Measurements from ENCODE around the gene ARFGEF3.

ARFGEF3 gene

DNA sequence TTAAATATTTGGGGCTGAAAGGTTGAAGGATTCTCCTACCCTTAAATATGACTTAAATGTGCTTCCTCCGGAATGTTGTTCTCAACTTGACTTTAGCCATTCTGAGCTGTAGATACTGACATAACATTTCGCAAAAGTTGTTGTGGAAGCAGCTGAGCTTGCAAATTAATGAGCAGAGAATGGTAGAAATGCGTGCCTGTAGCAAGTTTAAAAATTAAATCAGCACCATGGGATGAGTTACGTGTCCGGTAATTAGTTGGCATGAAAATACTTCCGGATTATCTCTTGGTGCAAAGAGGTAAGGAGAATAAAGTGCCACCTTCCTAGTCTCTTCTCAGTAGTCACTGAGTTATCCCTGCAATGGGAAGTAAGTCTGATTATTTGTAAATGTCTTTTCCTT is 80.2 kb downstream of the ARFGEF3 start:
- DNase-seq = no peak

DNA sequence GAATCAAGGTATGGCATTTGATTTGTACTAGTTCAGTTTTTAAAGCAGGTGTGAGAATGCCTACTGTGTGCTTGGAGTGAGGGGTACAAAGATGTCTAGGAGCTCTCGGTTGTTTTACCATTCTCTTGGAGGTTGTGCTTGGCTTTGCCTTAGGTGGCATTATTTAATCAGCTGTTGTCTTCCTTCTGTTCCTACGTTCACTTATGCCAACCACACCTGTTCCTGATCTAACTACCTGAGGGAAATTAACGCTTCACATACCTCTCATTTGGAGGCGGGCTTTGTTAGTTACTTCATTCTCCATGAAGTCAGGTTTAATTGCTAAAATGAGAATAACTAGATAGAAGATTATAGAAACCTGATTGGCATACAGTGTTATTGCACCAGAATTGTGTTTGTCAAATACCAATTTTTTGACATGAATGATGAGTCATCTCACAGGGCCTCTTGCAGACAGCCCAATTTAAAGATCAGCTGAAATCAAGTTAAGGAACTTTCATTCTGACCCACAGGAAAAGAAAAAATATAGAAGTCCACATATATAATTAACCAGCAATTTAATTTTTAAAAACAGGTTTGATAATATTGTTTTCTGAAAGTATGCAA is 81.4 kb downstream of the ARFGEF3 start:
- DNase-seq = no peak

DNA sequence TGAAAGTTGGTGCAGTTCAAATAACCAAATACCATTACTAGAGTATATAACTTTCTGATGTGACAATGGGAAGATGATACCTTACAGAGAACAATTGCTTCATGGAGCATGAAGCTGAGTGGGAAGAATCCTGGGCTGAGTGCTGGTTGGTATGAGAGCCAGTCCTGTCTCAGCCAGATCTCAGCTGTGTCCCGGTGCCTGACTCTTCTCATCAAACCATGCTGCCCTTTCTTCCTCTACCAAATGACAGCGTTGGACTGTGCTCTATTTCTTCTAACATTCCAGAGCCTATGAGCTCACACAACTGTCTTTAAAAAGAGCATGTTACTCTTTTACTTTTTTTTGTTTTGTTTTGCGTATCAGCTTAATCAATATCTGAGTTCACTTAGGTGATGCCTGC is 84.0 kb downstream of the ARFGEF3 start:
- no peak for DNase-seq

DNA sequence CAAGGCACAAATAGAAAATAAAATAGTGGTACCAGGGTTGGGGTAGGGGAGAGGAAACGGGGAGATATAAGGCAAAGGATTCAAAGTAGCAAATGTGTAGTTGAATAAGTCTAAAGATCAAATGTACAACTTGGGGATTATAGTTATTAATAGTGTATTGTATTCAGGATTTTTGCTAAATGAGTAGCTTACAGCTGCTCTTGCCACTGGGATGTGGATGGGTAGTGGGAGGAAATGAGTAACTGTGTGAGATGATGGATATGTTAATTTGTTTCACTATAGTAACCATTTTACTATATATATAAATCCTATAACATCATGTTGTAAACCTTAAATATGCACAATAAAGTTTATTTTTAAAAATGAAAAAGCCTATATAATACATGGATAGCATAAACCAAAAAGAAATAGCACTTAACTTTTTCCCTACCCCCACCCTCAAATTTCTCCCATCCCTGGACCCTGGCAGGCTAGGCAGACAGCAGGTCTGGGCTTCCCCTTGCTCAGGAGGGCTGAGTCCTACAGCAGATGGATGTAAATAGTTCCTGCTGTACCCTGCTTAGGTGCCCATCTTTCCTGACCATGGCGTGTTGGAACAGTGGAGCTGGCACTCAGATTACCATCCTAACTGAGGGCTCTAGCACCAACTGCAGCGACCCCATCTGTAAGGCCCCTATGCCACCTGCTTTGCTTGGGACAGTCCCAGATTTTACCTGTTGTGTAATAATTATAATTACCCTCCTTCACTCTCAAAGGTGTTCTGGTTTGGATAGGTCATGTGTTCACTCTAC is 85.1 kb downstream of the ARFGEF3 start:
- DNase-seq = no peak

DNA sequence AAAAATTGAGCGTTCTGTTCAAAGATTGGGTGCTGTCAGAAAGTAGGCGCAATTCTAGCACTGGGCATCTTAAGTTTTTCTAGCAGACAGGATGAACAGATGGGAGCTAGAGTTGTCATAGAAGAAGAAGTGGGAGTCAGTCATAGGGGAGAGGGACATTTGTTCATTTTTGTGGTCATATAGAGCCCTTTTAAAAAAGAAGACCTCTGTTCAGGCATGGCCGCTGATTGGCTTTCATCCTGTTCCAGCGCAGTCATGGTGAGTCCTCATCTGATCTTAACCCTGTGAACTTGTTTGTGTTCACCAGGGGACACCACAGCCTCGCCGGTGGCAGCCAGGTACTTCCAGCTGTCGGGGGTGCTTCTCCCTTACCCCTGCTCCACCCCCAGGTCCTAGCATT is 86.3 kb downstream of the ARFGEF3 start:
- DNase-seq = no peak

DNA sequence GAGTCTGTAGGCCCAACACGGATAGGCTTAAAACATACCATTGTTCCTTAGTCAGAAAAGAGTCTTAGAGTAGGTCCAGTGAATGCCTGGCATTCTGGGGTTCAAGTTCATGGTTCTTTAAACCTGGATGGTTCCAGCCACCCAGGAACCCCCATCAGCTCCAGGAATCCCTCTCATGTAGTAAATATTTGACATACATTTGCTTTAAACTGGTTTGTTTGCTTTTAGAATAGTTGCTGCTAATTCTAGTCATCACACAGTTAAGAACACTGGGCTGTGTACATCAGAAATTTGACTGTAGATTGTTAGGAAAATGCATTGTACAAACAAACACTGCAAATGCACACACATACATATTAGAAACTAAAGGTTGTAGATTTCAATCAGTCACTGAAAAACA is 87.1 kb downstream of the ARFGEF3 start:
- no peak for DNase-seq

DNA sequence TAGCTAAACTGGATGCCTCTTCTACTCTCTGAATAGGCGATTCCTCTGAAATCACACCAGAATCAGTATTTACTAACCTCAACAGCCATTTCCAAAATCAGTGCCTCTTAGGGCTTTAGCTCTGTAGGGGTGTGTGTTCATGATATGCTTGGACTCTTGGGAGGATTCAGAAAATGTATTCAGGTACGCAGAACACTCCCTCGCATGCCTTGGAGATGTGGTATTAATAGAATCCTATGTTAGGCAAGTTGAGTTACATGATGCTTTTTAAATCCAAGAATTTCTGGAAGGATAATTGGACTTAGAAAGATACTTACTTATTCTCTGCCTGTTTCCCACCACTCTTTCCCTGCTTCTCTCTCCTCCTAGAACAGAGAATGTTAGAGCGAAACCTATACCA is 88.3 kb downstream of the ARFGEF3 start:
- DNase-seq = no peak

DNA sequence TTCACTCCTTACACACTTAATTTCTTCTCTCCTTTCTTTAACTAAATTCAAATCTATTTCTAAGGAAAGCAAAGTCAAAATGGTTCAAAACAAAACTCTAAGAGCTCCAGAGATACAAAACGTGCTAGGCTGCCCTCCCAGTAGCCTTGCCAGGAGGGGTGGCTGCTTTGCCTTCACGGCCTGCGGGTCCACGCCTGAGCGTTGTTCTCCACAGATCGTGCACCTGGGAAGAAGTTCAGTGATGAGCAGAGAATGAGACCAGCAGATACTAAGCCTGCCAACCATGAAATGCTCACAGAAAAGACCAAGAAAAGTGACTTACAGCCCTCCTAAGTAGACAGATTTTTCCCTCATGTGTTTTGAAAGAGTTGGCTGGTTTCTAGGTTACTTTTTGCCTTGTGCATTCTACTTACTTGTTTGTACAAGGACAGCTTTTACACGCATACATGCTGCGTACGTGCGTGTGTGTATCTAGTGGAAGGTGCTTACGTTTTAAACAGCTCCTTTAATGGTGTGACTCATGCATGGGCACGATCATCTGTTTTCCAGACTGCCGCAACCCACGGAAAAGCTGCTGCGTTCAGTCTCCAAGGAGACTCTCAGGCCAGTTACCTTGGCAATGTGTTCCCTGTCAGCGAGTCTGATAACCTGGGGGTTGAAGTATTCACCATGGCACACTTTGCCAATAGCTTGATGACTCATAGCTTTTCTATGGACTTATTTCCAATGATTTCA is 88.9 kb downstream of the ARFGEF3 start:
- no peak for DNase-seq

DNA sequence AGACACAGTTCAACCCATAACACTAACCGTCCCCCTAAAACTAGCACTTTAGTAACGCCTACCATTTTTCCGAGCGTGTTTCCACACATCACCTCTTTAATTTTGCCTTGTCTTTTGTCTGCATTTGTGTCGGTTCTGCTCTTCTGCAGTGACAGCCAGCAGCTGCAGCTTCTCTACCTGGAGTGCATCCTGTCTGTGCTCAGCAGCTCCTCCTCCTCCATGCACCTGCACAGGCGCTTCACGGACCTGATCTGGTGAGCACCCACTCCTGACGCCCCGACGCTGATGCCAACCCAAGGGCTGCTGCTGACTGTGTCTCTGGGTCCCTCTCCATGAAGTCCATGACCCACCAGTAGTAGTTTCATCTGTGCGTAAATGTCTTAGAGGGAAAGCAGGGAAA is 92.0 kb downstream of the ARFGEF3 start:
- no peak for DNase-seq

DNA sequence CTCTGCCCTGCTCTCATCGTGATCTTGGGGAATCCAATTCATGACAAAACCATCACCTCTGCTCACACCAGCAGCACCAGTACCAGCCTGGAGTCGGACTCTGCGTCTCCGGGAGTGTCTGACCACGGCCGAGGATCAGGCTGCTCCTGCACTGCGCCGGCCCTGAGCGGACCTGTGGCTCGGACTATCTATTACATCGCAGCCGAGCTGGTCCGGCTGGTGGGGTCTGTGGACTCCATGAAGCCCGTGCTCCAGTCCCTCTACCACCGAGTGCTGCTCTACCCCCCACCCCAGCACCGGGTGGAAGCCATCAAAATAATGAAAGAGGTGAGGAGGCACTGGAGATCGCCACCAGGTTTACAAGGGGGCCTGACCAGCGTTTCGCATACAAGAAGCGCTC is 93.7 kb downstream of the ARFGEF3 start:
- no peak for DNase-seq

DNA sequence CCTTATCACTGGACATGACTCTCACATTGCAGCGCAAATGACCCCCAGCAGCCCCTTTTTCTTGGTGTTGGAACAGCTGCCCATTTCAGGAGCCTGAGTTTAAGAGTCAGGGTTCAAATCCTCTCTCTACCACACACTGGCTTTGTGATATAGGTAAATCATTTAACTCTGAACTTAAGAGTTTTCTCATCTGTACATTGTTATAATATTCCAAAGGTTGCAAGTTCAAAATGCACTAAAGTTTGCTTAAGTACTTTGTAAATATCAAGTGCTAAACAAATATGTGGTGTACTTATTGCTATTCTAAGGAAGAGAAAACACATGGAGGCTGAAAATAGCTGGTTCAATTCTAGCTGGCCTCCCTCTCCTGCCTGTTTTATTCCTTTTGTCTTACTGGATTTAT is 95.9 kb downstream of the ARFGEF3 start:
- no peak for DNase-seq

DNA sequence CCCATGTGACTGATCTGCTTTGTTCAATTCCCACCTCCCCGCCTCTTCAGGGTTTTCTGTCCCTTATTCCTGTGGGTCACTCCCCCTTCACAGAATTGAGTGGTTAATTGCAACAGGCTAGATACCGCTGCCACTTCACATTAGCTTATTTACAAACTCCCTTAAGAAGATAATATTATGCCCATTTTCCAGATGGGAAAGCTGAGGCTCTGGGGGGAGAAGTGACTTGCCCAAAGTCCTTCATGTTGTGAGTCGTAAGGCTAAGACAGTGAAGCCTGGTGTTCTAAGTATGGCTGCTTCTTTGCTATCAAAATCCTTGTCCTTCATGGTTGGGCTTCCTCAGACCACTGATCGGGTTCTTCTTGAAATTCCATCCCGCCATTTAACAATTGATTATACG is 96.5 kb downstream of the ARFGEF3 start:
- DNase-seq = no peak

DNA sequence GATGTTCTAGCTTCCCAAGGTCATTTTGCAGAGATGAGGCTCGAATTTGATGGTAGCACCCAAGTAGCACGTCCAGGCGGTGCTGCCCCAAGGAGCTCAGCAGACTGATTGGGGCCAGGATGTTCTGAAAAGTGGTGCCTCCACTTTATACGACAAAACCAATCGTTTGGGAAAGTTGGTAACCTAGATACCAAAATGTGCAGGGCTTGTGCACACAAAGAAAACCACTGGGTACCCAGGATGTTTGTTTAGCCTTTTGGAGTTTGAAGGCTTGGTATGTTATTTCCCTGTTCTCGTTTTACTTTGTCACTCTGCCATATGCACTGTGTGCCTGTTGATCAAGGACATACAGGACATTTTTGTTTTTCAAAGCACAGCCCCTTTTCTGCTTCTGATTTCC is 97.3 kb downstream of the ARFGEF3 start:
- DNase-seq = no peak

DNA sequence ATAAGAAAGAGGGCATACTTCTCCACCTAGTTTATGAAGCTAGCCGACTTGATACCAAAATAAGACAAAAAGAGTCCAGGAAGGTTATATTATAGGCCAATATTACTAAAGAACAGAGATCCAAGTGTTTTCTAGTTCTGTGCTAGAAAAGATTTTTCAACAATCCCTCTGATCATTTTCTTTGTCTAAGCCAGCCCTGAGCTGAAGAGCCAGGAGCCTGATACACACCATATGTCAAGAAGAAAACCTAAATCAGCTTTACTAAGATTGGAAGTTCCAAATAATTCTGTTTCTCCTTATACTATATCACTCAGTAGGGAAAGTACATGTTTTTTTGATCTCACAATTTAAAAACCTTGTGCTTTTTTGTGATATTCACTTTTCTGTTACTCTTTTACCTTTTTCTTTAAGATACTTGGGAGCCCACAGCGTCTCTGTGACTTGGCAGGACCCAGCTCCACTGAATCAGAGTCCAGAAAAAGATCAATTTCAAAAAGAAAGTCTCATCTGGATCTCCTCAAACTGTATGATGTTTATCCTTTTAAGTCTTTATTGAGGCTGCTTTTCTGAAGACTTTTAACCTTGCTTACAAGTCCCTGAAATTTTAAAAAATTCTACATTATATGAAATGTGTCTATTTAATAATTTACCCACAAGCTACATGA is 99.5 kb downstream of the ARFGEF3 start:
- no peak for DNase-seq

DNA sequence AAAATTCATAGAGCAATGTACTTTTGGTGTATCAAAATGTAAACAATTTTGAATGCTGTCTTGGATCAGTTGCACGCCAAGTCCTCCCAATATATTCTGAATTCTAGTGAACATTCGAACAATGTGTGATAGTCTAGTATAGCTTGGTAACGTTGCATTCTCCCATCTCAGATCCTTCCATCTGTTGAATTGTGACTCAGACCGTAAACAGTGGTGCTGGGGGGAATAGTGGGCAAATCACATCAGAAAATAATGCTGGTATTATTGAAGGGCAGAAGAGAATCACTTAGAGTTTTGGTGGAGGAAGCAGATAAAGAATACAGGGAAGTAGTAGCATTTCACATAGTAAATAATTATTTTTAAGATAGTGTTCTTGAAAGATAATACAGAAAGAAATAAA is 102.2 kb downstream of the ARFGEF3 start:
- no peak for DNase-seq

DNA sequence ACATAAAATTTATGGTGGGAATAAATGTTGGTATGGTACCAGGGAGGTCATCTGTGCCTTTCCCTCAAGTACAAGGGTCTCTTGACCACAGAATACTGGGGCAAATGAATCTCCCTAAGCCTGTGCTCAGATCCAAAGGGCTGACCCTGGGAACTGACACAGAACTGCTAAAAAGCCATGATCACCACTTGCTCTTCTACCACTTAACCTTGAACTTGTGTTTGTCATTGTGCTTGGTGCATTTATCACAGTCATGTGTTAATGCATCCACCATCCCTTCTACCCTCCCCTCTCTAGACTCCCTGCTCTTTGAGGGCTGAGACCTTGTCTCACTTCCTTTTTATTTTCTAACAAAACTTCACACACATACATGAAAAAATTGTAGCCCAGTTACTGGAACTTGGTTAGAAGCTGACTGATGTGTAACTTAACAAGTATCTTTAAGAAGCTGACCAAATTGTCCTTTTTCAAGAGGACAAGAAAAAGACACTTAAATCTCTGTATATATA is 102.7 kb downstream of the ARFGEF3 start:
- no peak for DNase-seq

DNA sequence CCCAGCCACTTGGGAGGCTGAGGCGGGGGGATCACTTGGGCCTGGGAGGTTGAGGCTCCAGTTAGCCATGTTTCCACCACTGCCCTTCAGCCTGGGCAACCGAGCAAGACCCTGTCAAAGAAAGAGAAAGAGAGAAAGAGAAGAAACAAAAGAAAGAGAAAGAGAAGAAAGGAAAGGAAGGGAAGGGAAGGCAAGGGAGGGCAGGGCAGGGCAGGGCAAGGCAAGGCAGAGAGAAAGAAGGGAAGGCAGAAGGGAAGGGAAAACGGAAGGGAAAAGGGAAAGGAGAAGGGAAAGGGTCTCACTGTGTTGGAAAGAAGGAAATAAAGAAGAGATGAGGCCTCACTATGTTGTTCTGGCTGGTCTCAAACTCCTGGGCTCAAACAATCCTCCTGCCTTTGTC is 104.4 kb downstream of the ARFGEF3 start:
- no peak for DNase-seq

DNA sequence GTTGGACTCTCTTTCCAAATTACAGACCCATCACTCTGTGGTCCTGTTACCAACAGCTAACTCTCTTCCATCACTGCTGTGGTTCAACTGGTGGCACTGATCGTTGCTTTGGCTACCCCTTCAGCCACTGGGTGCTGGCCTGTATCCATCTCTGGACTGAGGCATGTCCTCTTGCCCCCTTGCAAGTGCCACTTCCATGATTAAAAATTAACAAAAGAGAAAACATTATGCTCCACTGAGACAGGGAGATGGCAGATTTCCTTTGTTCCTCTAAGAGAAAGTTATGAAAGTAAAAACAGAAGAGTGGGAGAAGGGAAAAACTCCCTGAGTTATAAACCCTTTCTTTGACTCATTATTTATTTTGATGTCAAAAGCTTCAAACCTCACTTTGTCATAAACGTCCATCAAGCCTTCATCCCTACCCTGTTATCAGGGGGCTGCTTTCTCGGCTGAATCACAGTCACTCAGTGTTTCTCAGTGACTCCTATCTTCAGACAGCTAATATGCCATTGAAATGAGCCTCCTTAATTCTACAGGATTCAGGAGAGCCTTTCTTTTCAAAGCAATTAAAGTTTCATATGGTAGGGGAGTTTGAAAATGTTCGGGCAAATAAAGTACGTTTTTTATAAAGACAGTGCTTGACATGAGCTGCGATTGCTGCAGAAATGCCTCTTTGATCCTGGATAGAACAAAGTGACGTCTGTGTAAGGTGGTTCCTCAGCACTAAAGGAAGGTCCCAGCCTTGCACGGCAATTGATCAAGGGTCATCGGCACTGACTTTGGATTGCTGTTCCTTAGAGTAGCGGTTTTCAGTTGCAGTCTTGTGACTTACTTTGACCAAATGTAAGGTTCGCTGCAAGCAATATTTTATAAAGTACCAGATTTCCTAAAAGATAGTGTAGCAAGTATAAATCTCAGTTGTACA is 106.5 kb downstream of the ARFGEF3 start:
- no peak for DNase-seq

DNA sequence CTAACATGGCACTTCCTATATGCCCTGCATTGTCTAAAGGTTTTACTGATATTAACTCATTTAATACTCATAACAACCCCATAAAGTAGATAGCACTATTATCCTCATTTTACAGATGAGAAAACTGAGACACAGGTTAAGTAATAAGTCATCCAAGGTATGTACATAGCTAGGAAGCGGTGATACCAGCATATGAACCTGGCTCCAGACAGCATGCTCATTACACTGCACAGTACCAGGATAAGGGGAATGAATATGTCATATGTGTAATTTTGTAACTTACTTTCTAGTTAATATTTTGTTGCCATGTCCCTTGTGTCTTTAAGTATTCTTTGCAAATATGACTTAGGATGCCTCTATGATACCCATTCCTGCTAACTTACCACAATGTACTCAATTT is 109.7 kb downstream of the ARFGEF3 start:
- DNase-seq = no peak

DNA sequence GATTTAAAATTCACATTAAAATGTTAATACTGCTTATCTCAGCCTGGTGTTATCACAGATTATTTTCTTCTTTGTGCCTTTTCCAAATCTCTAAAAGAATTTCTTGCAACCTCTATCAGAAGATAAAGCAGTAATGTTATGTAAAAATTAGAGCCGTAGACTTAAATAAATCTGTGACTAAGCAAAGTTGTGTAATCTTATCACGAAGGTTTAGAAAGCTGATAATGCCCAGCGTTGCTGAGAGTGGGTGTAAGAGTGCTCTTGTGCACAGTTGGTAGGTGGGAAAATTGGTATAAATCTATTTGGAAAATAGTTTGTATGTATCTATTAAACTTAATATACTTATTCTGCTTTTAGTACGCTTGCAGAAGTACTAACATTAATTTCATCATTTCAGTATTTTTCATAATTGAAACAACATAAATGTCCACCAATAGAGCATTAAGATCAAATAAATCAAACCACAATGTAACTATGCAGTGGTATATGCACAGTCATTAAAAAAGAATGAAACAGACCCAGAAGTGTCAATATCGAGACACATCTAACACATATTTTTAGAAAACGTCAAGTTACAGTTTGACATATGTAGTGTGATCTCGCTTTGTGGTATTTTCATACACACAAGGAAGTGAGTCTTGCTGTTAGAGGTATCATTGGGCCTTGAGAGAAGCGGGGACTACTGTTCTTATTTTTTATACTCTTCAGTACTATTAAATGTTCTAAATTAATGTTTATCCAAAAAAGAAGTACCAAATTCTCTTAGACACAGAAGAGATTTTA is 111.0 kb downstream of the ARFGEF3 start:
- no peak for DNase-seq

DNA sequence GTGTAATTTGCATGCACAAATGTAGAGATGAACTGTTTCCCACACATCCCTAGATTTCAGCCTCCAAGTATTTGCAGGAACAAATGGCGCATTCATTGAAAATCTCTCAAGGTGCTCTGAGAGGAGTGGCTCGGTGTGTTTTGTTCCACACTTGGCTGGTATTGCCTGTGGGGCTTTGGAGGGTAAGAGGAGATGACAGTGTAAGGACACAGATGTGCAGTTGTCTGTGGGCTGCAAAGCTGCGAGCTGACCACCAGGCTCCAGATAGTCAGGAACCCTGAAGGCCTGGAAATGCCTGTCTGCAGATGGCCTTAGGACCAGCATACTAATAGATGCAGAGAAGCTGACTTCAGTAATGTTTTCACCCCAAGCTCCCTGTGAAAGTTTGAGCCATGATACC is 114.2 kb downstream of the ARFGEF3 start:
- DNase-seq = no peak

DNA sequence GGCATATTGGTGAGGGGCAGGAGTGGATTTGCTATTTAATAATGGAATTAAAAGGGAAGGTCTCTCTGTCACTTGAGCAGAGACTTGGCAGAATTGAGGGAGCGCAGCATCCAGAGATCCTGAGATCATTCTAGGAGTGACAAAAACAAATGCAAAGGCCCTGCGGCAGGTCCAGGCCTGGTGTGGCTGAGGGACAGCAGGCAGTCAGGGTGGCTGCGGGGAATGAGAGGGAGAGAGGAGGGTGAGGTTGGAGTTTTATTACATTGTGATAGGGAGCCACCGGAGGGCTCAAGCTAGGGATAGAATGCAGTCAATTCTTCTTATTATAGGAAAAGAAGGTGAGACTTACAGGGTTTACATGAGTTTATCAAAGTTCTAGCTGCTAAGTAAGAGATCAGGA is 116.1 kb downstream of the ARFGEF3 start:
- DNase-seq = no peak
